Inflammatory macrophage (primary cell): ENCODE data around the gene LILRB5.
"Not testable (repeated sequence)": the region's sequence is repeated elsewhere in the genome, so short reads cannot be mapped to it uniquely, and the experiment has no call there.

Experiments
- DNase-seq, 2 donors: peaks; one replicate each; pipeline ENCODE4 v3.0.0-alpha.2; 2020 to 2022

The LILRB5 gene

DNA sequence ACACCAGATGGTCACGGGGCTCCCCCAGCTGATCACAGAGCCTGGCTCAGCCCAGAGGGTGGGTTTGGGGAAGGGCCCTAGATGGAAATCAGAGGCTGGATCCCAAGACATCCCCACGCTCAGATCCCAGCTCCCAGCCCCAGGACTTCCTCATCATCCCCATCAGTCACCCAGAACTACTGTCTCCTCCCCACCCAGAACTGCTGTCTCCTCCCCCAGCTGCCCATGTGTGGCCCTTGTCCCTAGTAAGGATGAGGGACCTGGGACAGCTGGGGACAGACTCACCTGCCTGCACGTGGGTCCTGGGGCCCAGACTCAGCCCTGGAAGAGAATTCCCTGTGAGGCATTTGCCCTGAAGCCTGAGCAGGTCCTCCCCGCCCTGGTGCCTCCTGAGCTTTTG lies 14.8 kb downstream of the LILRB5 start:
- peak in 1 of 2 donors; percentile 30 for DNase-seq

DNA sequence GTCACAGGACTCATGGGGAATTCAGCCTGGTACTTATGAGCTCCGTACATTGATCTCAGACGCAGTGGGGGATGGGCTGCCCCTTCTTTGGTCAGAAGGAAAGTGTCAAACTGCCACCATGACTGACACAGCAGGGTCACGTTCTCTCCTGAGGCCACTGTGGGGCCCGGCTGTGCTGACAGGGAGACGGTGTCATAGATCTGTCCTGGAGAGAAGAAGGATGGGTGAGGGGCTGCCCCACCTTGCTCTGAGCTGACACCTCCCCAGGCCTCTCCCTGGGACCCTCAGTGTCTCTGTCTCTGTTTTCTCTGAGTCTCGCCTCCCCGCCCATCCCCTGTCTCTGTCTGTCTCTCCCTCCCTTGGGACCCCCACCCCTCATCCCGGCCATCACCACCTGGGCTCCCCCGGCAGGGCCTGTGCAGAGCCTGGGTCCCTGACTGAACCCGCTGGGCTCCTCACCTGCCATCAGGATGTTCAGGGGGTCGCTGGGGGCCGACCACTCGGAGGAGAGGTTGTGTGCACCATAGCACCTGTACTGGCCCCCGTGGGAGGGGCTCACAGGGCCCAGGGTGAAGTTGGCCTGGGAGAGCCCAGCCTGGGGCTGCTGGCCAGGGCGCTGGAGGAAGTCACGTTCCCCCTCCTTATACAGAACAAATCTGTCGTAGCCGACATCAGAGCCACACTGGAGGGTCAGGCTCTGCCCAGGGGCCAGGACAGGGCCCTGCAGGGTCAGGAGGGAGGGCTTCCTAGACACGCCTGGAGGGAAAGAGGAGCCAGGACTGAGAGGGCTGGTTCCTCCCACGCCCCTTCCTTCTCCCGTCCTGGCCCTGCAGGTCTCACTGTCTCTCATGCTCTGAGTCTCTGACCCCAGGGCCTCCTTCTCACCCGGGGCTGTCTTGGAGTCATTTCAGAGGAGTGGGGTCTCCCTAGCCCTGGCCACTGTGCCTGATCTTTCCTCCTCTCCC lies 16.4 kb downstream of the LILRB5 start:
- DNase-seq = not testable (repeated sequence)

DNA sequence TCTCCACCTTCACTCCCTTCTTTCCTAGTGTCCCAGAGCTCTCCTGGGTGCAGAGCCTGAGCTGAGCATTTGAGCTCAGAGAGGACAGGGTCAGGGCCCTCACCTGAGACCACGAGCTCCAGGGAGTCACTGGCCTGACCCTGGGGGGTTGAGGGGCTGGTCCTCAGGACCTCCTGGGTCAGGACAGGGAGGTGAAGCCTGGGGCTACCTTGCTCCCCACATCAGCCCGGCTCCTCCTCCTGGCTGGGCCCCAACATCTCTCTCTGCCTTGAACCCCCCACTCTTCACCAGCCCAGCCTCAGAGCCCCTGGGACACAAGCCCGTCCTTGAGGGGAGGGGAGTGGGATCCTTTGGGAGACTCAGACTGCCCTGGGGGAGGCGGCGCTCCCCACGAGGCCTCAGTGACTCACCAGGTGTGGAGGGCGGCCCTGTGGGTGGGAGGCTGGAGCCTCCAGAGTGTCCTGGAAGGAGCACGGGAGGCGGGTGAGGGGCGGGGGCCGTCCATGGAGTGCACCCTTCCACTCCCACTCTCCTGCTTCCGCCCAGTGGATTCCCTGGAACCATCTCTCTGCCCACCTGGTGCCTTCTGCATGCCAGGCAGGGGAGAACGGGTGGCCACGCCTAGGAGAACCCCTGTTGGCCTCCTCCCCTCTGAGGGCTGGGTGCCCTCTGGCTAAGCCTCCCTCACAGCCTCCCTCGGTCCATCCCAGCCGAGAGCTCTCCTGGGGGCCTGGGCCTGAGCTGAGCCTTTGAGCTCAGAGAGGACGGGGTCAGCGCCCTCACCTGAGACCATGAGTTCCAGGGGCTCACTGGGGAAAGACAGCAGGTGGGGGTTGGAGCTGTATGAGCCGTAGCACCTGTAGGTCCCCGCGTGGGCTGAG lies 17.3 kb downstream of the LILRB5 start:
- not testable (repeated sequence) for DNase-seq

DNA sequence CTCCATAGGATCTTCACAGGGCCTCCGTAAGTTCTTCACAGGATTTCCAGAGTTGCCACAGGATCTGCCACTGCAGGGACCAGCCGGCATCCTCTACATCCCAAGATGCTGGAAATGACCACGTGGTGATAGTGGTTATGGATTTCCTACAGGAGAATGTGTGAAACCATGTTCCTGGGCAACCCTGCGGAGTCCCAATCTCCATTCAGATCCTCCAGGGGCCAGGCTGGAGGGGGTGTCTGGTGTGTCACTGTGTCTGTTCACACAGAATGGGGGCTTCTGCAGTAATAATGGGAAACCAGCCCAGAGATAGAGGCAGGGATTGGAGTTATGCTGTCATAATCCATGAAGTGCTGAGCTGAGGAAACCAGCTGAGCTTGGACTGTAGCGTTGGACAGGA lies 23.1 kb downstream of the LILRB5 start:
- DNase-seq = no peak

DNA sequence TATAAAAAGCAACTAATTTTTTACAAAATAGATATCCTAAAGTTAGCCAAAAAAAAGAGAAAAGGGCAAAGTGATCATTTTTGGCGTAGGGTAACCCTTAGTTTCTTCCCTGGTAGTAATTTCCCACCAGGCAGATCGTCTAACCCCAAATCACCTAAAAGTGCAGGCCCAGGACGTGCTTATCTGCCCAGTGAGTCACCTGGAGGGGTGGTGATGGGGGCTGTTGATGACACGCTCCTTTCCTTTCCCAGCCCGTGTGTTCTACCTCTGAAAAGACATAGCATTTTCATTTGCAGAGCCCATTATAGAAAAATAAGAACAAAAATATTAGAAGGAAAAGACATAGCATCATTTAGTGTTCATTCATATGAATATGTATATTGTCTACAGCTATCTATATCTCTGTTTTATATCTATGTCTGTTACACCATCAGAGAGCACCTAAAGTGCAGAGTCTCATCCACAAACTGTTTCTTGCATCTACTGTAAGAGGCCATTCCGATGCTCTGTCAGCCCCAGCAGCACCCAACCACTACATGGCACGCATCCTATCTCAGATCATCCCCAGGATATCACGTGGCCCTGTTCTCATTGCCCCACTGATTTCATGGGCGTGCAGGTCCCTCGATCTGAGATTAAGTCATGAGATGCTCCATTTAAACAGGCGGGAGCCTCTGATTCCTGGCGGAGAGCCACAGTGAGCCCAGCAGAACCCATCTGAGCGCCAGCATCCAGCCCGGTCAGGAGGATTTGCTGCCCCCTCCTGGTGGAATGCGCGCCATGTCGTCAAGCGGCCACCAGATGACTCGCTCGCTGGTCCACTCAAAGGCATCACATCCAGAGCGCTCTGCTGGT lies 25.8 kb downstream of the LILRB5 start:
- peak; percentile 69 to 88 for DNase-seq

DNA sequence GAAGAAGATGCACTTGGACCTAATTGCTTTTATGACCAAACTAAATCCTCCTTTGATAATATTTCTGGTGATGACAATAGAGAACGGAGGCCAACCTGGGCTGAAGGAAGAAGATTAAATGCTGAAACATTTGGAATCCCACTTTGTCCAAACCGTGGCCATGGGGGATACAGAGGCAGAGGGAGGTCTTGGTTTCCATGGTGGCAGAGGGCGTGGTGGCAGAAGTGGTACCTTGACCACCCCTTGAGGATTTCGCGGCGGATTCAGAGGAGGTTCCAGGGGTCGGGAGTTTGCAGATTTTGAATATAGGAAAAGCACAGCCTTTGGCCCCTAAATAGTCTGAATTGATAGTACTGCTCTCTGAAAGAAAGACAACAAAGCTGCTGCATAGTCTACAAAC lies 27.0 kb downstream of the LILRB5 start:
- DNase-seq = no peak

DNA sequence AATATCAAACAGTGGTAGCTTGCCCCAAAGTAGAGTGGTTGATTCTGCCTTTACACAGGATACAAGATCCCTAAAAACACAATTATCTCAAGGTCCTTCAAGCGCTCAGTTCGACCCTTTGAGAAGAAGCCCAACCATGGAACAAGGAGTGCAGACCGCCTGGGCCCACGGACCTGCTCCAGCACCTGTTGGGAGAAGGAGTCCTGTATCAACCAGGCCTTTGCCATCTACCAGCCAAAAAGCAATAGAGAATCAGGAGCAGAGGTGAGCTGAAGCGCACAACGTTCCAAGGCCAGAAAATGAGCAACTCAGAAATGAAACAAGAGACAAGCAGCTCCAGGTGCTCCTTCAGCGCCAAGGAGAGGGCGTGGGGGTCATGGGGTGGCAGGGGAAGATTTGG lies 27.9 kb downstream of the LILRB5 start:
- DNase-seq = no peak

DNA sequence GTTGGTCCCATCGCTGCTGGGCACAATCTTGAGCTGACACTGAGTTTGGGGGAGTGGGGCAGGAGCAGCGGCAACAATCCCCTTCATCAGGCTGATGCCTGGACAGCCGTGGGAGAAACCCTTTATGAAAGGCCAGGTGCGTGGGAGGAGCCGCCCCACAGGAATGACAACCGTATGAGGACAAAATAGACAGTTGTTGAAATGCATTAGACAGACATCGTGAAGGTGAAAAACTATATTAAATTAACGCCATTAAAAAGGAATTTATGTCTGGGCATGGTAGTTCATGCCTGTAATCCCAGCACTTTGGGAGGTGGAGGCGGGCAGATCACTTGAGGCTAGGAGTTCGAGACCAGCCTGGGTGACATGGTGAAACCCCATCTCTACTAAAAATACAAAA lies 32.5 kb downstream of the LILRB5 start:
- DNase-seq = not testable (repeated sequence)

DNA sequence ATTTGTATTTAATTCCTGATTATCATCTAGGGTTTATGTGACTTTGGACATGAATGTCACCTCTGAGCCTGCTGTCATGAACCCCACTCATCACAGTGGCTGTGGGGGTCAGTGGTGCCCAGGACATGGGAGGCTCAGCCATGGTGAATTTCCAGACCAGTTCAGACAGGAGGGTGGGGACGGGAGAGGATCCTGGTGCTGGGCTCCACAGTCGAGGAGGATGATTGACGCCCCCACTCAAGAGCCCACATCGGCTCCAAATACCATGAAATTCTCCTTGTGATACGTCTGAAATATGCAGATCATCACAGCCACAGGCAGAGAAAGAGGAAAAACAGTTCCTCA lies 33.2 kb downstream of the LILRB5 start:
- peak in 1 of 2 donors; percentile 34 for DNase-seq

DNA sequence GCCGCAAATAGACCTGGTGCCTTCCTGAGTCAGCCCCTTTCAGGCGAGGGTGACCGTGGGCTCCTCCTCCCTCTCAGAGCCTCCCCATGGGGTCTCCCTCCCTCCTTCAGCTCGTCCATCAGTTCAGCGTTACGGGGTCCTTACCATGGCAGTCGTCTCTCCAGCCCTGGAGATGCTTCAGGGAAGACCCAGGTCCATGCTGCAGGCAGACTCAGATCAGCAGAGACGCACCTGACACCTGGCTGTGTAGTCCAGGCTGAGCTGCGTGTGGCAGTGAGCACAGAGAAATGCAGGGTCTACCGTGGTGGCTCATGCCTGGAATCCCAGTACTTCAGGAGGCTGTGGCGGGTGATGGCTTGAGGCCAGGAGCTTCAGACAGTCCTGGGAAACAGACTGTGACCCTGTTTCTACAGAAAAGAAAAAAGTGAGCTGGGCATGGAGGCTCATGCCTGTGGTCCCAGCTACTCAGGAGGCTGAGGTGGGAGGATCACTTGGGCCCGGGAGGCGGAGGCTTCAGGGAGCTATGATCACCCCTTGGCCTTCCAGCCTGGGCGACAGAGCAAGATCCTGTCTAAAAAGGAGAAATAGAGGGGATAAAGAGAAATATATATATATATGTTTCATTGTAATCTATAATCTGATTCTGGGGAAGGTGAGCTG lies 33.7 kb downstream of the LILRB5 start:
- peak in 1 of 2 donors; percentile 15 for DNase-seq

DNA sequence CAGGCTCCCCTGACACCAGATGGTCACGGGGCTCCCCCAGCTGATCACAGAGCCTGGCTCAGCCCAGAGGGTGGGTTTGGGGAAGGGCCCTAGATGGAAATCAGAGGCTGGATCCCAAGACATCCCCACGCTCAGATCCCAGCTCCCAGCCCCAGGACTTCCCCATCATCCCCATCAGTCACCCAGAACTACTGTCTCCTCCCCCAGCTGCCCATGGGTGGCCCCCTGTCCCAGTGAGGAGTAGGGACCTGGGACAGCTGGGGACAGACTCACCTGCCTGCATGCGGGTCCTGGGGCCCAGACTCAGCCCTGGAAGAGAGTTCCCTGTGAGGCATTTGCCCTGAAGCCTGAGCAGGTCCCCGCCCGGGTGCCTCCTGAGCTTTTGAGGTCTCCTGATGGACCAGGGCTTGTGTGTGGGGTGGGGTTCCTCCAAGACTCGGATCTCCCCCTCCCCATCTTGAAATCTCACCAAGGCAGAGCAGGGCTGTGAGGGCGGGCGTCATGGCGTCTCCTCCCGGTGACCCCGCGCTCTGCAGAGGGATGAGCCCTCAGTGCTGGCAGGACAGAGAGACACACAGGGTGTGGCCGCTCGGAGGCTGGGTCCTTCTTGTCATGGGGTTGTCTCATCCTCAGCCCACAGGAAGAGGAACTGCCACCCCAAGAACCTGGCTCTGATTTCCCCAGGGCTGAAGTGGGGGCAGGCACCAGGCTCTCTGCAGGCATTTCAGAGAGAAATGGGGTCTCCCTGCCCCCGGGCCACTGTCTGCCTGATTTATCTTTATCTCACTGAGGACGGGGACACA lies 34.4 kb downstream of the LILRB5 start, which contains the start of gene LILRB3:
Gene LILRB3, minus strand, starts transcription at position 534 of the 803 bp plus-strand sequence. Its CDS starts 31 bp downstream, at position 503.
- DNase-seq = peak in 1 of 2 donors; percentile 66

DNA sequence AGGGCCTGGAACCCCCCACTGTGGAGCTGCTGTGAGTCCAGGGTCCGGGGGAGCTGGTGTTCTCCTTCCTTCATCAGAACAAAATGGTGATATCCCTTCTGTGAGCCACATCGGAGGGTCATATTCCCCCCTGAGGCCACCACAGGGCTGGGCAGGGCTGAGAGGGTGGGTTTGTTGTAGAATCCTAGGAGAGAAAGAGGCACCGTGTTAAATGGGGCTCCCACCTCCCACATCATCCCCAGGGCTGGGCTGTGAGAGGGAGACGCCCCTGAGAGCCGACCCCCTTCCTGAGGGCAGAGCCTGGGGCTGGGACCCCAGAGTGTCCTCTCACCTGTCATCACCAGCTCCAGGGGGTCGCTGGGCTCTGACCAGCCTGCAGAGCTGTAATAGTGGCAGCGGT lies 35.1 kb downstream of the LILRB5 start:
- DNase-seq = not testable (repeated sequence)

DNA sequence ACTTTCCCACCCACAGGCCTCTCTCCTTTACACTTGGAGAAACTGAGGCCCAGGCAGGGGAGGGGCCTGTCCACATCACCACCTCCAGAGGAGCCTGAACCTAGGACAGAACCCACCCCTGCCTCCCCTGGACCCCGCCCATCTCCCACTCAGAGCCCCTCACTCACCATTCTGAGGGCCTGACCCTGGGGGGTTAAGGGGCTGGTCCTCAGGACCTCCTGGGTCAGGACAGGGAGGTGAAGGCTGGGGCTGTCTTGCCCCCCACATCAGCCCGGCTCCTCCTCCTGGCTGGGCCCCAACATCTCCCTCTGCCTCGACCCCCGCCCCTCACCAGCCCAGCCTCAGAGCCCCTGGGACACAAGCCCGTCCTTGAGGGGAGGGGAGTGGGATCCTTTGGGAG lies 37.4 kb downstream of the LILRB5 start:
- DNase-seq = not testable (repeated sequence)

DNA sequence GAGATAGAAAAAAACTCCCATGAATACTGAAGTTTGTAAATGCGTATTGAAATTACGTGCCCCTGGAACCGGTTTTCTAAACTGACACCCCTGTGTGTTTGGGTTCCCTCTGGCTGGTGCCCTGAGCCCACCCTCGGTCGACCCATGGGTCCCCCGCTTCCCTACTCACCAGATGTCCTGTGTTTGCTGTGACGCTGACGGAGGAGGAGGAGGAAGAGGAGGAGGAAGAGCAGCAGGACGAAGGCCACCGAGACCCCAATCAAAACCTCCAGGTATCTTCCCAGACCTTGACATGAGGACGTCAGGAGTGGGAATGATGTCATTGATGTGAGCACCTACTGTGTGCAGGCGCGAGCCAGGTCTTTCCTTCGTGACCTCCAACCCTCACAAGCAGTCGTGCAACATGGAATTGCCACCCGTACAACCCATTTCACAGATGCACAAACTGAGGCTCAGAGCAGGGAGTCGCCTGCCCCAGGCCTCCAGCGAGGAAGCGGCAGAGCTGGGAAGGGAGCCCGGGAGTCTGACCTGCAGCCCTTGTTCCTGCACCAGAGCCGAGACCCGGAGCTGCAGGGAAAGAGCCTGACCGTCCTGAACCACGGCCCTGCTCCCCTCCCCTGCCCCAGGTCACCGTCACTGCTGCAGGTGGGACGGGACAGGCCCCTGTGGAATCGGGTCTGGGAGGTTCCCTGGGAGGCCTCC lies 38.0 kb downstream of the LILRB5 start:
- no peak for DNase-seq

DNA sequence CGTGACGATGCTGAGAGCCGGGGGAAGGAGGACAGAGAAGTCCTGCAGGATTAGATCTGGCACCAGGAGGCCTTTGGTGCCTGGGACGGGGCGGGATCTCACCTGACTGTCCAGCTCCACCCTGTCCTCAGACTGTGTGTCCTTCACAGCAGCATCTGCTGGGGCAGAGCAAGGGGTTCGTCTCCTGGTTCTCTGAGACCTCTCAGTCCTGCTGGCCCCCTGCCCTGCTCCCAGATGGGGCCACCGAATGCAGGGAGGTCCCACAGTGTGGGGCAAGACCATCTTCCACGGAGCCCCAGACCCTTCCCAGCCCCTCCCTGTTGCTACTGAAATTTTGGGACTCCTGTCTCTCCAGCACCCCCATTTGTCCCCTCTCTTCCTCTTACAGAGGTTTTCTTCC lies 38.8 kb downstream of the LILRB5 start:
- DNase-seq = no peak

DNA sequence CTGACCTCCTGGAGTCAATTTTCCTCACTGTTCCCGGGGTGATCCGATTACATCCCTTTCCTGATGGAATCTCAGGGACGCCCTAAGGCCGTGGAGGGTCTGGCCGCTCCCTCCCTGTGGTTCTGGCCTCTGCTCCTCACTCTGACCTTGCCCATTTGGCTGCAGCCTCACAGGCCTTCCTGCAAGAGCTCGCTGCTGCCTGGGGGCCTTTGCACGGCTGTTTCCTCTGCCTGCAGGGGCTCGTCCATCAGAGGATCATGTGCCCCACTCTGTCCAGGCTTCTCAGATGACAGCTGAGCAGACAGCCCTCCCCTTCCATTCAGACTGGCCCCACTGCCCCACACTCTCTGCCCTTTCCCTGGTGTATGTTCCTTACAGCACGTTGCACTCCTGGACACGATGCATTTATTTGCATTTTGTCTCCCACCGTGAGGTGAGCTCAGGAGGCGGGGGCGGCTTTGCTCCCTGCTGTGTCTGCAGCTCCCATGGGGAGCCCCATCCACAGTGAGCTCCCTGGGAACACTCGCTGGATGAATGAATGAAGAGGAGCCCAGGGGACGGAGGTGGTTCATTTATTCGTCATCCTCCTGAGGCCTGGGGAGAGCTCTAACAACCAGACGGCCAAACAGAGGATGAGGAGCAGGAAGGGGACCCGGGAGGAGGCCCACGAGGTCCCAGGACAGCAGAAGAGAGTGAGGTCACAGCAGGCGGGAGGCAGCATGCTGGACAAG lies 39.4 kb downstream of the LILRB5 start:
- DNase-seq = not testable (repeated sequence)

DNA sequence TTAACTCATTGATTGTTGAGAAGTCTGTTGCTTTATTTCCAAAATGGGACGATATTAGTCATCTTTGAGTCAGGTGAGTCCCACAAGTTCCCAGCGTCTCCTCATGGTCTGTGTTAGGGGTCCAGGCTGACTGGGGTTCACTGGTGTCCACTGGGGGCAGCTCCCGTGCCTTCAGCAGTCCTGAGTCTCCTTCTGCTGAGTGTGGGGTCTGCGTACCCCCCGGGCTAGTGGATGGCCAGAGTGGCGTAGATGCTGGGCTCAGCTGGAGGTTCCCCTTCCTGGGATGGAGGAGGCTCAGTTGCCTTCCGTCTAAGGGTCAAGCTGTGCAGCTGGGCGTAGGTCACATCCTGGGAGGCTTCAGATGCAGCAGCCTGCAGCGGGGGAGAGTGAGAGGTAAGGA lies 40.2 kb downstream of the LILRB5 start:
- DNase-seq = no peak

DNA sequence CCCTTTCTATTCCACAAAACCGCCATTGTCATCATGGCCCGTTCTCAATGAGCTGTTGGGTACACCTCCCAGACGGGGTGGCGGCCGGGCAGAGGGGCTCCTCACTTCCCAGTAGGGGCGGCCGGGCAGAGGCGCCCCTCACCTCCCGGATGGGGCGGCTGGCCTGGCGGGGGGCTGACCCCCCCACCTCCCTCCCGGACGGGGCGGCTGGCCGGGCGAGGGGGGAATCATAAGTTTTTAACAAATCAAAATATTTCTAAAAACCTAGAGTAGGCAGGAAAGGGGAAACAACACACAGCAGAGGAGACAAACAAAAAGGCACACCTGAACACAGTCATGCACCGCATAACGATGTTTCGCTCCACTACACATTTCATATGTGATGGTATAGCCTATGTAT lies 42.3 kb downstream of the LILRB5 start:
- not testable (repeated sequence) for DNase-seq

DNA sequence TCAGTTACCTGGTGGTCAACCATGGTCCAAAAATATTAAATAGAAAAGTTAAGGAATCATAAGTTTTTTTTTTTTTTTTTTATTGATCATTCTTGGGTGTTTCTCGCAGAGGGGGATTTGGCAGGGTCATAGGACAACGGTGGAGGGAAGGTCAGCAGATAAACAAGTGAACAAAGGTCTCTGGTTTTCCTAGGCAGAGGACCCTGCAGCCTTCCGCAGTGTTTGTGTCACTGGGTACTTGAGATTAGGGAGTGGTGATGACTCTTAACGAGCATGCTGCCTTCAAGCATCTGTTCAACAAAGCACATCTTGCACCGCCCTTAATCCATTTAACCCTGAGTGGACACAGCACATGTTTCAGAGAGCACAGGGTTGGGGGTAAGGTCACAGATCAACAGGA lies 42.9 kb downstream of the LILRB5 start:
- not testable (repeated sequence) for DNase-seq
